HG03565 (cell line): ENCODE data around the gene UBE2QL1.

Experiments used
- ATAC-seq: cut with Tn5 transposase; IDR thresholded peaks from one replicate; pipeline ENCODE4 v1.9.1; 2021; ENCODE audit warnings: mild to moderate bottlenecking, moderate library complexity; ENCODE audit not compliant: unreplicated experiment

UBE2QL1 gene

DNA sequence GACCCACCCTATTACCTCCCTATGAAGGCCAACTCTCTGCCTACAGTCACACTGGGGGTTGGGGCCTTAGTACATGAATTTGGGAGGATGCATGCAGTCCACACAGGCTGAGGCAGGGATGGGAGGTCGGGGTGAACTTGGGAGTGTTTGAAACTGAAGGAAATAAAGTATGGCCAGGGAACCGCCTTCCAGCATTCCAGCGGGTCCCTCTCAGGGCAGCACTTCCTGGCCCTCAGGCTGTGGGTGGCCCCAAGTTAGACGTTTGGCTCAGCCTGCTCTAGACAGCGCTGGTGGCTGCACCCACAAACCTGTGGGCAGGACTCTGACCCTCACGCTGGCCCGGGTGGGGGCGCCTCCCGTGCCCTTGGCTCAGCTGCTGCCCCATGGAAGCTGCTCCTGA lies 74.3 kb downstream of the UBE2QL1 start:
- no peak for ATAC-seq

DNA sequence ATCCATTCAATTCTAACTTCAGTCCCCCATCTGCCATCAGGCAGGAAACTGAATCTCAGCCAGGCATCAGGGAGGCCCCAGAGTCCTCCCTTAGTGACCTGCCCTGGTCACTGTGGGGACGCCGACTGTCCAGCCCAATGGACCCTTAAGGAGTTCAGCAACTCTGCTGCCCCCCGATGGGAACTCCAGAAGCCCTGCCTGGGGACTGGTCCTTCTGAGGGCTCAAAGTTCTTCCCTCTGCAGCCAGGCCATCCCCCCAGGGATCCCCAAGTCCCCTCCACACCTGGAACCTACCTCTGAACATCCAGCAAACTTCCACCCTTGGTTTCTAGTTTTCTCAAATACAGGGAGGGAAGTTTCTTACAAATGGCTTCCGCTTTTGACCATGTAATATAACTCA lies 76.8 kb downstream of the UBE2QL1 start:
- ATAC-seq = no peak

DNA sequence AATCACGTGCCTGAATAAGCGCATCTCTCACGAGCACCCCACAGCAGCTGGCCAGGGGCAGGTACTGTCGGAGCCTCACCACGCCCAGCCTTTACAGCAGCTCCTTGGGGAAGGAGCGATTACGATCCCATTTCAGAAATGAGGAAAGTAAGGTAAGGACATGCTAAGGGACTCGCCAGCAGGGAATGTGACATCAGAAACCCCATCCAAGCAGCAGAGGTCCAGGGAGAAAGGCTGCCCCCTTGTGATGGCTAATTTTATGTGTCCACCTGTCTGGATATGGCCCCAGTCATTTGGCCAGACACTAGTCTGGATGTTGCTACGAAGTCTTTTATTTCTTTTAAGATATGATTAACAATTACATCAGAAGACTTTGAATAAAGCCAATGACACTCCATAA lies 77.3 kb downstream of the UBE2QL1 start:
- ATAC-seq = no peak

DNA sequence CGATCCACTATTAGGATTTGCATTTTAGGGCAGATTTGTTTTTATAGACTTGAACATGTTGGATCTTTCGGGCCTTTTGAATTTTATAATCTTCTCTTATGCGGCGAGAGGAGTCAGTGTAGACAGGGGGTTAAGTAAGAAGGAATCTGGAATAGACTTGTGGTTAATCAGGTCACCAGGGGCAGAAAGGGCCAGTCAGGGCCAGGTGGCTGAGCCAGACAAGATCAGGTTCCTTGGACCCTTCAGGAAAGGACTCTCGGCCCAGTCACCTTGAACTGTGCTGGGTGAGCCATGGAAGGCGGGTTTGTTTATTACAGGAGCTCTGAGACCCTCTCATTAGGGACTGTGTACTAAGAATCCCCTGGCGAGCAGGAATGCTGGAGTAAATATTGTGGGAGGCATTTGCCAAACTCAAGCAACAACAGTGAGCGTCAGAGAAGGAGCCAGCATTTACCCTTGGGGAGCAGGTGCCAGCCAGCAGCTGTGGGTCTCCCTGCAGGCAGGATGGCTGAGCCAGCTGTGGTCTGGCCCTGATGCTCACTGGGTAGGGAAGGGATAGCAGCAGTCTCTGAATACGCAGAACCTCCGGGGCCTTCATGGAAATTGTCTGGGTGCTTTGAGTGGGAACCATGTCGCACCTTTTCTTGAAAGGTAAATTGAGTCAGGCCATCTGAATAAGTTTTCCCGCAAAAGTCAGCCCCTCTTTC lies 79.2 kb downstream of the UBE2QL1 start:
- no peak for ATAC-seq

DNA sequence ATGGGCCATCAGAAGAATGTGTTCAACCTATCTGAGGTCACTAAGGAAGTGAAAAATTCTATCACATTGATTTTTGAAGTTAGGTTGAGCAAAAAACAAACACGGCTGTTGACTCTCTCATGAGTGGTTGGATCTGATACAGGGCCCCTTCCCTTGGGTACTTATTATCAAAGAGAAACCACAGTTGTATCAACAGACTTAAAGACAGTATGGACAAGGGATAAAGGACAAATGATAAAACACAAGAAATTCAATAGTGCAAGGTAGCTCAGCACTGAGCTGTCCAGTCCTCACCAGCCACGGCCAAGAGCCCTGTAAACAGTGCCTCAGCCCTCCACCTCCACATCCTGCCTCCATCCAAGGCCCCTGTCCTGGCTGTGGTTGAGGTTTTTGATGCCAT lies 86.9 kb downstream of the UBE2QL1 start:
- no peak for ATAC-seq

DNA sequence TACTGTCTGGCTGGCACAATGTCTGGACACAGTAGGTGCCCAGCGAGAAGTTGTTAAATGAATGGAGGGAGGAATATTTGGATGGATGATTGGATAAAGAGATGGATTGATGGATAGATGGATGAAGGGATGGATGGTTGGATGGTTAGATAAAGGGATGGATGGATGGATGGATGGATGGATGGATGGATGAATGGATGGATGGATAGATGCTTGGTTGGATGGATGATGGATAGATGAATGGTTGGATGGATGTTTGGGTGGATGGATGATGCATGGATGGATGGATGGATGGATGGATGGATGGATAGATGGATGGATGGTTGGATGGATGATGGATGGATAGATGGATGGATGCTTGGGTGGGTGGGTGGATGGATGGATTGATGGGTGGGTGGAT lies 90.4 kb downstream of the UBE2QL1 start:
- no peak for ATAC-seq

DNA sequence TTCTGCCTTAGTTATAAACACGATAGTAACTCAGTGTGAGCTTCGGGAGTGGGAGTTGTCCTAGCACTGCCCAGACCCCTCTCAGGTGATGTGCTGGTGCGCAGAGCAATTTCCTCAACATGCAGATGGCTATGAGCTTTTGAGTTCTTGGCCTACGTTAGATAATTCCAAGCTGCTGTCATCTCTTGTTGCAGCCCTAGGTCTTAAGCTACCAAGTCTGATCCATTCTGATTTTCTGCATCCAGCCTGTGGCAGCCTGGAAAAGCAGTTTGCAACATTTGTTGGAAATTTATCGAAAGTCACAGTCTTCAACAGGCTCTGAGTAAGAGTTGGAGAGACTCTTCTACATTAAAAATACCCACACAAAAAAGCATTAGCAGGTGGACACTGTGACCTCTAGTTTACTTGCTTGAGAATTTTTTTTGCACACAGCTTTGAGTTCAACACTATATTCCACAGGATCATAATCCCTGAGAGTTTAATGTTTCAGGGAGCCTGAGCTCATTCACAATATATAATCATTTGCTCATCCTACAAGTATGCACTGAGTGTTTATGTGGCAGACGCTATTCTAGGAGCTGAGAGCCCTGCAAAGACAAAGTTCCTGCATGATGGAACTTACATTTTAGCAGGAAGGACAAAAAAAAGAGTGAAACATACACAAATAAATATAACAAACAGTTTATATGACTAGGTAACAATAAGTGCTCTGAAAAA lies 91.6 kb downstream of the UBE2QL1 start:
- ATAC-seq = no peak

DNA sequence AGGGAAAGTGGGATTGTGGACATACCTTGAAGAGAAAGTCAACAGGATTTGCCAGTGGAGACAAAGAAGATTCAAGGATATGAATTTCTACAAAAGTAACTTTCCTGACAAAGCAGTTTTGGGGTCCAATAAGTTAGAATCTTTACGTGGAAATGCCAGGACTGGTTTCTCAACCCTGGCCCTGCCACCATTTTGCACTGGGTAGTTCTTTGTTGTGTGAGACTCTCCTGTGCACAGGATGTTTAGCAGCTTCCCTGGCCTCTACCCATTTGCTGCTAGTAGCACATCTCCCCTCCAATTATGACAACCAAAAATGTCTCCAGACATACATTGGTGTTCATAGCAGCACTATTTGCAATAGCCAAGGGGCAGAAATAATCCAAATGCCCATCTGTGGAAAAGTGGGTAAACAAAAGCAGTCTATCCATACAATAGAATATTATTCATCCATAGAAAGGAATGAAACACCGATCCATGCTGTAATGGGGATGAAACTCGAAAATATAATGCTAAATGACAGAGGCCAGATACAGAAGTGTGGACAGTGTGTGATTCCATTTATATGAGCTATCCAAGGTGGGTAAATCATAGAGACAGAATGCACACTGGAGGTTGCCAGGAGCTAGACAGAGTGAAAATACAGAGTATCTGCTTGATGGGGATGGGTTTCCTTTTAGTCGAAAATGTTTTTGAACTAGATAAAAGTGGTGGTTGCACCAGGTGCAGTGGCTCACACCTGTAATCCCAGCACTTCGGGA lies 92.8 kb downstream of the UBE2QL1 start:
- no peak for ATAC-seq

DNA sequence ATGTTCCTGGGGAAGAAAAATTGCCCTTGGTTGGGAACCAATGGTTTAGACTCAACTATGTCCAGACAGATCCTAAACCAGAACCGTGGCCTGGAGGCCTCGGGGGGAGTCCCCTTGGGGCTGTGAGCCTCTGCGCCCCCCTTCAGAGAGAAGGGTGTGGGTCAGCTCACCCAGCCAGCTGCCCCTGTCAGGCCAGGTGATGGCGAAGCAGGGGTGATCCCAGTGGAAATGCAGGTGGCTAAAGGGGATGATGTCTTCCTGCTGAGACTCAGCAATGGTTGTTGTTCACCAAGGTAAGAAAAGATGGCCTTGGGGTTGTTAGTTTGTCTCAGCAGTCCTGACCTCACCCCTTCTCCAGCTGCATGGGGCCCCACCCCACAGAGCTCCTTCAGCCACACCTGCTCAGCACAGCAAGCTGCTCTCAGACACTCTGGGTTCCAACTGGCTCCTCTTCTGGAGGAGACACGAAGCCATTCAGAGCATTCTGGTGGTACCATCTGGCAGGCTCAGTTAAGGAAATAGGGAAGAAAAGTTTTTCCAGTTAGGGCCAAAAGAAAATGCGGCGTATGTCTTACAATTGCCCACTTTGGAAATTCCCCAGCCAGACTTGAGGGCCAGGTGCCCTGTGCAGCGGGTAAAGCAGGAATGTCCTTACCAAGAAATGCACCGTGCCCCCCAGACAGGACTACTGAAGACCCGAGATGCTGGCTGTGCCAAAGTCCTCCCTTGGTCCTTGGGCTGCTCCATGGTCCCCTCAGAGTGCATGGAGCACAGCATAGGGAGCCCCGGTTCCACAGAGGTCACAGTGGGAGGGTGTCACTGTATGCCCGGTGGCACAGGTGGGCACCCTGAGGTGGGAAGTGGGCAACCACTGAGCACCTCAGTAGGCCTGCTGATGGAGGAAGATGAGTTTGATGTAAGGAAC lies 94.0 kb downstream of the UBE2QL1 start:
- ATAC-seq = no peak

DNA sequence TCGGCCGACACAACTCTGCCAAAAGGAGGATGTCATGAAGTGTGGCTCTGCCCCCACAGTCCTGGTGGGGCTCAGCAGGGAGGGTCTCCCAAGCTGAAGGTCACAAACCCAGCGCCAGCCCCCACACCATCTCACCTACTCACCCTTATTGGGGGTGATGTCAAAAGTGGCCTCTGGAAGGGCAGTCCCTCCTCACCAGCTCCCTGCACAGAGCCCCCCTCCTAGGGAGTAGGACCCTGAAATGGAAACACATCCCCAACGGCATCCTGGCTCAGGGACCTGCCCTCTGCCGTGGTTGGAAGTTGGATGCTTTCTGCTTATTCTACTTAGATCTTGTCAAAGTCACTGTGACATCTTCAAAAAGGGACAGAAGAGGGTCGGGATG lies 94.7 kb downstream of the UBE2QL1 start:
- ATAC-seq = no peak

DNA sequence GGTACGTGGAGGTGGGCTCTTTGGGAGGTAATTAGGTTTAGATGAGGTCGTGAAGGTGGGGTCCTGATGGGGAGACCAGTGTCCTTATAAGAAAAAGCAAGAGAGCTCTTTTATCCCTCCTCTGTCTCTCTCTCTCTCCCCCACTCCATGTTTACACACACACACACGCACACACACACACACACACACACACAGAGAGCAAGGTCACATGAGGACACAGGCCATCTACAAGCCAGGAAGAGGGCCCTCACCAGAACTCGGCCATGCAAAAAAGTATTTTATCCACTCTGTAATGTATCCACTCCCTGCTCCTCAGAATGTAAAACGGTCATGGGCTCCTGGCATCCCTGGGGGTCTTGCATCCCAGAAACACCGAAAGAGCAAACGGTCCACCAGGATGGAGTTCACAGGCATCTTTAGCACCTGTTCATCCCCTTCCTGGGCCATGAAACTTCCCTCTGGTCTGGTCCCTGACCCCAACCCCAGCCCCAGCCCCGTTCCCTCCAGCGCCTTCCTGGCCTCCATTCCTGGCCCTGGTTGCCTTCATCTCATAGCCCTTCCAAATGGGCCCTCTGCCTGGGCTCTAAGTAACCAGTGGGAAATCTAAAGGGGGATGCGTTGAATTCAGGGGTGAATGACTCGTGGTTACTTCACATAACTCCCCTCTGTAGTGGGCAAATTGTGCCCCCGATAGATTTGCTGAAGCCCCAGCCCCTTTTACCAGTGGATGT lies 95.3 kb downstream of the UBE2QL1 start:
- ATAC-seq = no peak
